OCI-LY3 (cell line): Measurements from ENCODE around the gene IGFBP6.

Source experiments
- H2AFZ ChIP-seq: fragments of 200-600, 300-600 bp; shearing (Covaris generic); 2 replicates; pipeline ENCODE4 v1.6.0; 2014; ENCODE audit warnings: antibody characterized with exemption, low read depth, low read length
- H3K27ac ChIP-seq: fragments of 200-600, 300-600 bp; sonication (generic); 2 replicates; pipeline ENCODE4 v1.5.1; 2014; ENCODE audit warnings: mild to moderate bottlenecking, low read length, moderate library complexity, mixed read lengths
- H3K27me3 ChIP-seq: fragments of 200-600, 300-600 bp; sonication (generic); 2 replicates; pipeline ENCODE4 v1.6.1; 2014; ENCODE audit warnings: low read depth, low read length, mixed read lengths
- H3K36me3 ChIP-seq: fragments of 200-600, 300-600 bp; sonication (generic); replicated peaks from 2 replicates; pipeline ENCODE3; 2014; ENCODE audit warnings: low read depth, low read length, mixed read lengths
- H3K4me1 ChIP-seq: fragments of 300-600, 200-600 bp; sonication (generic); 2 replicates; pipeline ENCODE4 v1.6.1; 2014; ENCODE audit warnings: low read length, mixed read lengths
- H3K4me2 ChIP-seq: fragments of 200-600, 300-600 bp; sonication (generic); 2 replicates; pipeline ENCODE4 v1.6.1; 2014; ENCODE audit warnings: low read length, mixed read lengths
- H3K4me3 ChIP-seq: fragments of 300-600, 200-600 bp; sonication (generic); 2 replicates; pipeline ENCODE4 v1.5.1; 2014; ENCODE audit warnings: antibody characterized with exemption, mild to moderate bottlenecking, low read length, moderate library complexity
- H3K79me2 ChIP-seq: fragments of 300-600, 200-600 bp; shearing (Covaris generic); 2 replicates; pipeline ENCODE4 v1.6.1; 2014; ENCODE audit warnings: mild to moderate bottlenecking, low read length, mixed read lengths
- H3K9ac ChIP-seq: fragments of 300-600, 200-600 bp; shearing (Covaris generic); 2 replicates; pipeline ENCODE4 v1.6.0; 2014; ENCODE audit warnings: mild to moderate bottlenecking, low read length, moderate library complexity
- H3K9me3 ChIP-seq: fragments of 200-600, 300-600 bp; shearing (Covaris generic); 2 replicates; pipeline ENCODE4 v1.6.1; 2014; ENCODE audit warnings: low read length, mixed read lengths; ENCODE audit not compliant: insufficient read depth
- H4K20me1 ChIP-seq: fragments of 200-600, 300-600 bp; sonication (generic); 2 replicates; pipeline ENCODE4 v1.6.1; 2016; ENCODE audit warnings: low read length, mixed read lengths; ENCODE audit not compliant: insufficient read depth
- CTCF ChIP-seq: fragments of 200-600, 300-600 bp; sonication (generic); IDR thresholded peaks from 2 replicates; pipeline ENCODE4 v1.5.1; 2014; ENCODE audit warnings: antibody characterized with exemption, low read length, low read depth
- EZH2phosphoT487 ChIP-seq: fragments of 200-600 bp; shearing (Covaris generic); IDR thresholded peaks from 2 replicates; pipeline ENCODE4 v1.6.1; 2018; ENCODE audit warnings: antibody characterized with exemption, mixed run types, low read depth

Gene IGFBP6

GRCh38 chr12:53057816-53058500, 39.5 kb upstream of the IGFBP6 start:
- Histone ChIP-seq H3K79me2 (no peaks in the 10 kb centered on the region), H3K4me1 (peaks cover 4% of the 10 kb centered on the region; the same call in 1 of the 2 replicates), H3K4me3 (no peak overlapping the region), H3K27me3 (peaks cover 6% of the 10 kb centered on the region; the same call in 1 of the 2 replicates), H3K9ac (no peak overlapping the region), H3K4me2 (no peak overlapping the region), H3K9me3 (no peaks in the 10 kb centered on the region), H2AFZ (no peak overlapping the region), H3K36me3 (no peaks in the 10 kb centered on the region), H4K20me1 (no peaks in the 10 kb centered on the region), H3K27ac (no peak overlapping the region)
- TF ChIP-seq EZH2phosphoT487 (no peak), CTCF (no peak)

- Histone ChIP-seq H3K27ac (no peak overlapping the region), H3K27me3 (peaks cover 6% of the 10 kb centered on the region; the same call in 1 of the 2 replicates), H3K4me1 (no peaks in the 10 kb centered on the region; the same call in 1 of the 2 replicates), H4K20me1 (no peaks in the 10 kb centered on the region), H3K4me2 (no peak overlapping the region), H3K4me3 (no peak overlapping the region), H3K79me2 (no peaks in the 10 kb centered on the region), H3K36me3 (no peaks in the 10 kb centered on the region), H3K9ac (no peak overlapping the region), H3K9me3 (no peaks in the 10 kb centered on the region), H2AFZ (no peak overlapping the region)
- TF ChIP-seq EZH2phosphoT487 = no peak
- TF ChIP-seq CTCF = no peak
Measured at GRCh38 chr12:53058674-53059433, 38.6 kb upstream of the IGFBP6 start.

- H3K4me3 ChIP-seq = no peak overlapping the region
- H3K4me2 ChIP-seq = no peak overlapping the region
- H3K36me3 ChIP-seq = no peaks in the 10 kb centered on the region
- H3K27me3 ChIP-seq = peaks cover 6% of the 10 kb centered on the region; the same call in 1 of the 2 replicates
- TF ChIP-seq EZH2phosphoT487 = no peak
- no peak for TF ChIP-seq CTCF
- no peaks in the 10 kb centered on the region for H4K20me1 ChIP-seq
- no peak overlapping the region for H3K9ac ChIP-seq
- no peak overlapping the region for H2AFZ ChIP-seq
- no peaks in the 10 kb centered on the region for H3K9me3 ChIP-seq
- H3K27ac ChIP-seq = no peak overlapping the region
- no peaks in the 10 kb centered on the region for H3K4me1 ChIP-seq
- no peaks in the 10 kb centered on the region for H3K79me2 ChIP-seq
Measured at GRCh38 chr12:53059434-53060063, 37.9 kb upstream of the IGFBP6 start.
